HT1080 (cell line): ENCODE data around the gene CEACAM18. TPM values are rescaled to one million over a fixed set of nuclear protein-coding genes. Genes with fewer than 3 reads are reported as not detected.

Experiments used
- DNase-seq: peaks from one replicate; pipeline ENCODE4 v3.0.0-alpha.2; 2015; ENCODE audit warnings: low read depth
- small RNA-seq: library from RNA; depleted of rRNA; stranded (forward); fragments of <200 nt; gene quantifications from one replicate; pipeline ENCODE3, GENCODE V24; 2014
- total RNA-seq: library from RNA; depleted of rRNA; stranded (reverse); fragments of >200 nt; shearing (Covaris generic); gene quantifications from 2 replicates; pipeline ENCODE4 v1.2.3, GENCODE V29; 2014; rRNA removed

CEACAM18 gene
- total RNA-seq, 1 experiment from 2014 or later = not detected

- no peak for DNase-seq
Observed at GRCh38 chr19:51525651-51526050, 47.3 kb downstream of the CEACAM18 start.

- no peak for DNase-seq
Observed at GRCh38 chr19:51529301-51529700, 51.0 kb downstream of the CEACAM18 start.

GRCh38 chr19:51530616-51531015 lies 52.3 kb downstream of the CEACAM18 start:
- DNase-seq = no peak

- no peak for DNase-seq
Observed at GRCh38 chr19:51531349-51532315, 53.3 kb downstream of the CEACAM18 start, which contains the start of gene SIGLEC6. TSS of gene SIGLEC6 (minus strand) at chr19:51531670. CDS start at chr19:51531648, 22 bp downstream.

GRCh38 chr19:51535535-51535934 lies 57.2 kb downstream of the CEACAM18 start:
- DNase-seq = no peak

- no peak for DNase-seq
Observed at GRCh38 chr19:51539821-51540366, 61.6 kb downstream of the CEACAM18 start.

Small RNA genes within 50 kb of the gene (small RNA-seq; reads per million reads assigned to genes)
- gene AC020914.3 (not detected), gene AC020914.5 (not detected)

Other genes with a start within 250 kb of the CEACAM18 start
- gene SIGLECL1, start 227.5 kb upstream of the CEACAM18 start, total RNA-seq = not detected in 2 replicates
- gene IGLON5, start 166.9 kb upstream of the CEACAM18 start, total RNA-seq = not detected in 2 replicates
- 0.37 and 1.3 TPM in 2 replicates for gene VSIG10L, start 136.4 kb upstream of the CEACAM18 start, total RNA-seq
- 68.4 and 92.5 TPM in 2 replicates for gene ETFB, start 112.2 kb upstream of the CEACAM18 start, total RNA-seq
- not detected in 2 replicates for gene CLDND2, start 109.5 kb upstream of the CEACAM18 start, total RNA-seq
- gene NKG7, start 105.9 kb upstream of the CEACAM18 start, total RNA-seq = not detected in 2 replicates
- gene LIM2, start 90.6 kb upstream of the CEACAM18 start, total RNA-seq = not detected in 2 replicates
- not detected in 2 replicates for gene C19orf84, start 87.9 kb upstream of the CEACAM18 start, total RNA-seq
- gene SIGLEC10, start 60.9 kb upstream of the CEACAM18 start, total RNA-seq = not detected in 2 replicates
- not detected in 2 replicates for gene SIGLEC8, start 20.1 kb upstream of the CEACAM18 start, total RNA-seq
- not detected in 2 replicates for gene SIGLEC12, start 23.3 kb downstream of the CEACAM18 start, total RNA-seq
- gene SIGLEC6, start 53.1 kb downstream of the CEACAM18 start, total RNA-seq = not detected in 2 replicates
- 2.1 and 5.7 TPM in 2 replicates for gene ZNF175, start 92.7 kb downstream of the CEACAM18 start, total RNA-seq
- gene SIGLEC5, start 151.9 kb downstream of the CEACAM18 start, total RNA-seq = not detected in 2 replicates
- 1.4 and 1.8 TPM in 2 replicates for gene SIGLEC14, start 168.3 kb downstream of the CEACAM18 start, total RNA-seq
- 6.5 and 9.1 TPM in 2 replicates for gene SPACA6, start 214.8 kb downstream of the CEACAM18 start, total RNA-seq
- not detected in 2 replicates for gene HAS1, start 245.5 kb downstream of the CEACAM18 start, total RNA-seq